Stimulated activated CD4-positive, alpha-beta T cell treated with anti-CD3 and anti-CD28 coated beads, Interleukin-1b, Interleukin-23, amount 100 ng/mL, for 24 hours (primary cell): ENCODE results near the gene ZNF740.
"Not testable (repeated sequence)": the region's sequence is repeated elsewhere in the genome, so short reads cannot be mapped to it uniquely, and the experiment has no call there.

Source experiments
- DNase-seq, 4 experiments: peaks; one replicate each; pipeline ENCODE4 v3.0.0-alpha.2; 2020; ENCODE audit warnings: low read depth in 4 of 4, low spot score in 1 of 4

ZNF740 gene

GRCh38 chr12:53180220-53180930 is at the start of gene ZNF740, which contains the start of gene CSAD:
Gene ZNF740 (plus strand): TSS chr12:53180722. CDS start chr12:53181984, 1,262 bp downstream.
Gene CSAD (minus strand): TSS chr12:53180925. CDS start chr12:53173470, 7,455 bp downstream.
- DNase-seq = peak; percentile 94 to 99 (median 96)

- no peak for DNase-seq
Measured at GRCh38 chr12:53131844-53132243, 48.7 kb upstream of the ZNF740 start.

GRCh38 chr12:53133722-53134121 is 46.8 kb upstream of the ZNF740 start:
- DNase-seq = no peak

GRCh38 chr12:53143355-53143754 is 37.2 kb upstream of the ZNF740 start:
- DNase-seq = no peak

GRCh38 chr12:53145383-53146260 is 34.9 kb upstream of the ZNF740 start:
- no peak for DNase-seq

GRCh38 chr12:53147181-53147580 is 33.3 kb upstream of the ZNF740 start:
- no peak for DNase-seq

- no peak for DNase-seq
Measured at GRCh38 chr12:53147653-53148052, 32.9 kb upstream of the ZNF740 start.

- no peak for DNase-seq
Measured at GRCh38 chr12:53151039-53151438, 29.5 kb upstream of the ZNF740 start.

GRCh38 chr12:53152390-53152789 is 28.1 kb upstream of the ZNF740 start:
- DNase-seq = no peak

- DNase-seq = peak; percentile 76 to 86 (median 82)
Measured at GRCh38 chr12:53159195-53159839, 21.2 kb upstream of the ZNF740 start.

- DNase-seq = no peak
Measured at GRCh38 chr12:53160000-53160399, 20.5 kb upstream of the ZNF740 start.

GRCh38 chr12:53160673-53161072 is 19.8 kb upstream of the ZNF740 start:
- DNase-seq = no peak

- no peak for DNase-seq
Measured at GRCh38 chr12:53161119-53161911, 19.2 kb upstream of the ZNF740 start.

GRCh38 chr12:53163008-53163407 is 17.5 kb upstream of the ZNF740 start:
- DNase-seq = not testable (repeated sequence)

- no peak for DNase-seq
Measured at GRCh38 chr12:53166837-53167236, 13.7 kb upstream of the ZNF740 start.

- no peak for DNase-seq
Measured at GRCh38 chr12:53169644-53170043, 10.9 kb upstream of the ZNF740 start.

GRCh38 chr12:53170215-53170614 is 10.3 kb upstream of the ZNF740 start:
- no peak for DNase-seq

GRCh38 chr12:53170876-53171724 is 9.4 kb upstream of the ZNF740 start:
- no peak for DNase-seq

- no peak for DNase-seq
Measured at GRCh38 chr12:53171725-53172329, 8.7 kb upstream of the ZNF740 start.
